ENCODE measurements around the gene LMF1.

GRCh38 chr16:918068-918467 is 52.7 kb downstream of the LMF1 start:
- TF ChIP-seq CTCF (IDR thresholded peaks at IDR 0.05; ENCODE audit: low read depth, low read length, poor library complexity, severe bottlenecking) (no peak), EZH2phosphoT487 (IDR thresholded peaks at IDR 0.05; ENCODE audit: borderline replicate concordance, low read length) (no peak)

Measured in DOHH2 (cell line).